Hematopoietic multipotent progenitor cell (in vitro differentiated cells): Measurements from ENCODE around the gene ZBTB43. TPM values are rescaled to one million over a fixed set of nuclear protein-coding genes. Genes with fewer than 3 reads are reported as not detected.
A peak's percentile ranks its signal among the peaks of the same experiment; 100 is the strongest.

Experiments
- DNase-seq, 3 donors: peaks; one replicate each; pipeline ENCODE4 v3.0.0-alpha.2; 2011 to 2015; ENCODE audit warnings: low read depth in 2 of 3, low spot score in 2 of 3
- total RNA-seq: library from RNA; depleted of rRNA; stranded (reverse); fragments of >200 nt; gene quantifications from one replicate; pipeline ENCODE4 v1.2.3, GENCODE V29; 2012

The ZBTB43 gene
- total RNA-seq, 1 donor, result 8.6 TPM

- no peak for DNase-seq
Measured at GRCh38 chr9:126827227-126827626, 22.4 kb downstream of the ZBTB43 start.

- DNase-seq, result no peak
Measured at GRCh38 chr9:126829035-126829434, 24.2 kb downstream of the ZBTB43 start.

GRCh38 chr9:126830827-126831226 lies 26.0 kb downstream of the ZBTB43 start:
- no peak for DNase-seq

GRCh38 chr9:126832440-126832839 lies 27.6 kb downstream of the ZBTB43 start:
- DNase-seq, result no peak

- DNase-seq, result no peak
Measured at GRCh38 chr9:126833020-126833419, 28.2 kb downstream of the ZBTB43 start.

GRCh38 chr9:126833710-126834345 lies 29.0 kb downstream of the ZBTB43 start:
- DNase-seq, result no peak

- DNase-seq, result no peak
Measured at GRCh38 chr9:126834672-126835071, 29.8 kb downstream of the ZBTB43 start.

- DNase-seq, result peak in 1 of 3 donors; percentile 29
Measured at GRCh38 chr9:126836216-126836615, 31.4 kb downstream of the ZBTB43 start.

GRCh38 chr9:126838055-126838811 lies 33.4 kb downstream of the ZBTB43 start:
- no peak for DNase-seq

- DNase-seq, result no peak
Measured at GRCh38 chr9:126838895-126839294, 34.1 kb downstream of the ZBTB43 start.

GRCh38 chr9:126839301-126839700 lies 34.5 kb downstream of the ZBTB43 start:
- no peak for DNase-seq

- DNase-seq, result no peak
Measured at GRCh38 chr9:126842220-126842842, 37.5 kb downstream of the ZBTB43 start.

GRCh38 chr9:126842977-126843799 lies 38.3 kb downstream of the ZBTB43 start:
- peak in 1 of 3 donors; percentile 44 for DNase-seq

- peak in 2 of 3 donors; percentile 25 to 49 for DNase-seq
Measured at GRCh38 chr9:126844085-126844484, 39.2 kb downstream of the ZBTB43 start.

GRCh38 chr9:126847051-126847450 lies 42.2 kb downstream of the ZBTB43 start:
- no peak for DNase-seq

GRCh38 chr9:126849591-126850225 lies 44.9 kb downstream of the ZBTB43 start:
- DNase-seq, result peak in 2 of 3 donors; percentile 54 to 56

- DNase-seq, result no peak
Measured at GRCh38 chr9:126851286-126851880, 46.5 kb downstream of the ZBTB43 start.

GRCh38 chr9:126852086-126852688 lies 47.3 kb downstream of the ZBTB43 start:
- no peak for DNase-seq

GRCh38 chr9:126853667-126854066 lies 48.8 kb downstream of the ZBTB43 start:
- no peak for DNase-seq

- DNase-seq, result no peak
Measured at GRCh38 chr9:126854734-126855133, 49.9 kb downstream of the ZBTB43 start.
